Fibroblast of pulmonary artery (primary cell): ENCODE data around the gene WNT3A.

Experiments
- DNase-seq: peaks from one replicate; pipeline ENCODE4 v3.0.0-alpha.2; 2010; ENCODE audit warnings: low read depth
- H3K4me3 ChIP-seq: replicated peaks from 2 replicates; pipeline ENCODE4 v1.5.1; 2011; ENCODE audit warnings: low read depth, mild to moderate bottlenecking, control low read depth, low read length, moderate library complexity
- TF ChIP-seq, protein P1 (sequence below): IDR thresholded peaks from 2 replicates; pipeline ENCODE4 v1.5.1; 2011; ENCODE audit warnings: mild to moderate bottlenecking, control low read depth, low read length, inconsistent platforms; ENCODE audit errors: missing control alignments

WNT3A gene

DNA sequence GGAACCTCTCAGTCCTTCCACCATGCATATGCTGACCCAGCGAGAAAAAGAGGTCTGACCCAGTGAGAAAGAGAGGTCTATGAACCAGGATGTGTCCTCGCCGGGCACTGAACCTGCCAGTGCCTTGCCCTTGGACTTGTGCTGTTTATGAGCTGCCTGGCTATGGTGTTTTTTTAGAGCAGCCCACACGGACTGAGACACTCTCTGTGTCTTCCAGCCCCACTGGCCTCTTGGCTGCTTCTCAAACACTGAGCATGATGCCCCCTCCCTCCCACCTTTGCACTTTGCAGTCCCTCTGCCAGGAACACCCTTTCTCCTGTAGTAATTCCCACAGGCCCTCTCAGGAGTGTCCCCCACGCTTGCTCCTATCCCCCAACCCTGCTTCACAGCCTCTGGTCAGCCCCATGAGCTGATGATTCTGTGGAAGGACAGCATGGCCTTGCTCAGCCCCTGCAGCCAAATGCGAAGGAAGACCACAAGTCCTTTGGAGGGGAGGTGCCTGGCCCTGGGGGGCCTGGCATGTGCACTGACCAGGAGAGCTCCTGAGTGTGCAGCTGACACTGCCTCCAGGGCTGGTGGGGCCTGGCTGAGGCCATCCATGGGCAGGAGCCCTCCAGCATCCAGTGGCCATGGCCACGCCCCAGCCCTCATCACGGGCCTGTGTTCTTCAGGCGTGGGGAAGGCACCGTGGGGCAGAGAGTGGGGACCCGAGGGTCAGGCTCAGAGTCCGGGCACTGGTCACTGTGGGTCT lies 23.8 kb downstream of the WNT3A start:
- no peak overlapping the region for H3K4me3 ChIP-seq
- TF ChIP-seq, protein P1, sequence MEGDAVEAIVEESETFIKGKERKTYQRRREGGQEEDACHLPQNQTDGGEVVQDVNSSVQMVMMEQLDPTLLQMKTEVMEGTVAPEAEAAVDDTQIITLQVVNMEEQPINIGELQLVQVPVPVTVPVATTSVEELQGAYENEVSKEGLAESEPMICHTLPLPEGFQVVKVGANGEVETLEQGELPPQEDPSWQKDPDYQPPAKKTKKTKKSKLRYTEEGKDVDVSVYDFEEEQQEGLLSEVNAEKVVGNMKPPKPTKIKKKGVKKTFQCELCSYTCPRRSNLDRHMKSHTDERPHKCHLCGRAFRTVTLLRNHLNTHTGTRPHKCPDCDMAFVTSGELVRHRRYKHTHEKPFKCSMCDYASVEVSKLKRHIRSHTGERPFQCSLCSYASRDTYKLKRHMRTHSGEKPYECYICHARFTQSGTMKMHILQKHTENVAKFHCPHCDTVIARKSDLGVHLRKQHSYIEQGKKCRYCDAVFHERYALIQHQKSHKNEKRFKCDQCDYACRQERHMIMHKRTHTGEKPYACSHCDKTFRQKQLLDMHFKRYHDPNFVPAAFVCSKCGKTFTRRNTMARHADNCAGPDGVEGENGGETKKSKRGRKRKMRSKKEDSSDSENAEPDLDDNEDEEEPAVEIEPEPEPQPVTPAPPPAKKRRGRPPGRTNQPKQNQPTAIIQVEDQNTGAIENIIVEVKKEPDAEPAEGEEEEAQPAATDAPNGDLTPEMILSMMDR: no peak
- DNase-seq: no peak

DNA sequence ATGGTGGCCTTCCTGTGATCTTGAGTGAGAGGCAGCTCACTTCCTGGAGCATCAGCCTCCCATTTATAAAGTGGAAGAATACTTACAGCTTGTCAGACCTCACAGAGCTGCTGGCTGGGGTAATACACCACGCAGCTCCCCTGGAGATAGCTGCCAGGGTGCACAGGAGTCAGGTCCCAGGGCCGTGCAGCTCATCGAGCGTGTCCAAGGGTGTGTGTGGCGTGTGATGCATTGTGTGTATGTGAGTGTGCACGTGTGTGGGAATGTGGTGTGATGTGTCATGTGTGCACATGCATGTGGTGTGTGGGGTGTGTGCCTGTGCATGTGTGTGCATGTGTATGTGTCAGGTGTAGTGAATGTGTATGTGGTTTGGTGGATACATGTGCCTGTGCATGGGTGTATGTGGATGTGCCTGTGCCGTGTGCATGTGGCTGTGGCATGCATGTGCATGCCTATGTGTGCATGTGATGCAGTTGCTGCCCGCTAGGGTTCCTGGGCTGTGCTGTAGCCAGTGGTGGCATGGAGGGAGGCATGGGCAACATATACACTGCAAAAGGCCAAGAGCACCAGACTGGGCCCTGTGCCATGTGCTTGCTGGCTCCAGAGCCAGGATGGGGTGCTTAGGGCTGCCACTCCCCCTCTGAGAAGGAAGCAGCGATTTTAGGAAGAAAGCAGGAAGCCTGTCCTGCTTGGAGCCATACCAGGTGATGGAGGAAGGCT lies 24.6 kb downstream of the WNT3A start:
- TF ChIP-seq, protein P1: no peak
- DNase-seq: no peak
- no peak overlapping the region for H3K4me3 ChIP-seq

DNA sequence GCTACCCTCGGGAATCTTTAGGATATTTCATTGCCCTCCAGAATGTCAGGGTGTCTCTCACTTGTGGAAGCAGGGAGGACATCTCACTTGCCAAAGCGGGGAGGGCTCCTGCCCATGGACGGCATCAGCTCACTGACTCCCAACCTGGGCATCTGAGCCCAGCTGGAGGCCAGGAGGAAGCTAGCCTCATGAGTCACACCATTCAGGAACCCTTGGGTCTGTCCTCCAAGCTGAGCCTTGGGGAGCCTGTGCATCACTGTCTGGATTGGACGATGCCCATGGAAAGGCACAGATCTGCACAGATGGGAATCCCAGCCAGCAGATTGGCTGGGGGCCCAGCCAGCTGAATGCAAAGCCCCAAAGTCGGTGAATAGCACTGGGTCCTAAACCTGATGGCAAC lies 25.2 kb downstream of the WNT3A start:
- no peak for DNase-seq
- TF ChIP-seq, protein P1: no peak
- H3K4me3 ChIP-seq: no peak overlapping the region

DNA sequence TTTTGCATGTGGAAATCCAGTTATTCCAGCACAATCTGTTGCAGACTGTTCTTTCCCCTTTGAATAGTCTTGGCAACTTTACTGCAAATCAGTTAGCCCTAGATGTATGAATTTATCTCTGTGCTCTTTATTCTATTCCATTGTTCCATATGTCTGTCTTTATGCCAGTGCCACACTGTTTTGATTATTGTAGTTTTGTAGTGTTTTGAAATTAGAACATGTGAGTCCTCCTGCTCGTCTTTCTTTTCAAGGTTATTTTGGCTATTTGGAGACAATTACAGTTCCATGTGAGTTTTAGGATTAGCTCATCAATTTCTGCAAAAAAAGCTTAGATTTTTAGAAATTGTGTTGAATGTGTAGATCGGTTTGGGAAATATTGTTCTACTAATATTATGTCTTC lies 26.6 kb downstream of the WNT3A start:
- no peak overlapping the region for H3K4me3 ChIP-seq
- TF ChIP-seq, protein P1: no peak
- no peak for DNase-seq

DNA sequence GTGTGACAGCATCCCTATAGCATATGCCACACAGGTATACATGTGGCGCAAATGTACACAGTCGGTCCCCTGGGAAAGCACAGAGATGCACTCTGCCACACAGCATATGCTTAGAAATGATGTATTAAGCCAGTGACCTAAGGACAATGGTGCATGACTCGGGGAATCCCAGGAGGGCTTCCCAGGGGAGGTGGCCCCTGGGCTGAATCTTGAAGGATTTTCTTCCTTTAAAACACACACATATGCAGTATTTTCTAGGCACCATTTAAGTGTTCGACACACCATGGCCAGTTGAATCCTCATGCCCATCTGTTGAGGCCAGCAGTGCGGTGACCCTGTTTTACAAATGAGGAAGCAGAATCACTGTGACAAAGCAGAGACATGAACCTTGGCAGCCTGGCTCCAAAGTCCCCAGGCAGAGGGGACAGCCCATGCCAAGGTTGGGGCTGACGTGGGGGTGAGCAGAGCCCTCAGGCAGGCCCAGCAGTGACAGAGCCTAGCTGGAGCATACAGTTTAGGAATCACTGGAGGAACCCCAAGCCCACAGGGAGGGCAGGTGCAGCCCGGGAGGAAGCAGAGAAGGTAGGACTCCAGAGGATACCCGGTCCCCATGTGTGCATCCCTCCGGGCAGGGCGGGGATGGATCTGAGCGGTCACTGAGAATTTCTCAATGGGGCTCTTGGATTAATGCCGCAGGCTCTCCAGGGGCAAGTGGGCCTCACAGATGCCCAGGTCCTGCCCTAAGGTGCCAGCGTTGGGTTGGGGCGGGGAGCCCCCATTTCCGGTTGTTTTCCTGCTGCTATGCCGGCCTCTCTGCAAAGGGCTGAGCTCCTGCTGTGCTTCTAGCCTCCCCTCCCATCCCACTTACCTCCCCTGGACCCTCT lies 28.4 kb downstream of the WNT3A start:
- no peak for DNase-seq
- TF ChIP-seq, protein P1: no peak
- H3K4me3 ChIP-seq: no peak overlapping the region

DNA sequence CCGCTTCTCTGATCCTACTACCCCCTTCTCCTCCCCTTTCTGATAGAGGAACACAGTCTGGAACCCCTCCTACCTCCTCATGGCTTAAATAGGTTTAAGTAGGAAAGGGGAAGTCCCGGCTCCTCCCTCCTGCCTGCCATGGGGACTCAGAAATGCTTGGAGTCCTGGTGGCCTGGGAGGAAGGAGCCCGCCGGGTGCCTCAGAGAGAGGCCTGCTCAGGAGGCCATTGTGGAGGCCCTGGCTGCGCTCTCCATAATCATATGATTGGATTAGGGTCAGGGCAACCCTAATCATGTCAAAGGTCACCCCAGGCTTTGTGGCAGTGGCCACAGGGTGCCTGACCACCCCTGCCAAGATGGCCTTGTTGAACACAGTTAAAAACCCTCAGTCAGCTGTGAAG lies 29.0 kb downstream of the WNT3A start:
- H3K4me3 ChIP-seq: no peak overlapping the region
- TF ChIP-seq, protein P1: no peak
- DNase-seq: no peak
